ENCODE results near the gene FAM228B.
A peak's percentile ranks its signal among the peaks of the same experiment; 100 is the strongest.
"Not testable (repeated sequence)": the region's sequence is repeated elsewhere in the genome, so short reads cannot be mapped to it uniquely, and the experiment has no call there.

The FAM228B gene

GRCh38 chr2:24083567-24084385 is 39.5 kb upstream of the FAM228B start:
- Histone ChIP-seq H3K36me3 (ENCODE audit: control insufficient read depth, insufficient read depth, low read length, severe bottlenecking) (peaks cover 27% of the 10 kb centered on the region), H3K4me3 (ENCODE audit: low read length) (peak overlapping the region; percentile 91), H3K9me3 (ENCODE audit: control insufficient read depth, low read length) (no peaks in the 10 kb centered on the region), H3K27me3 (replicated peaks; ENCODE audit: control insufficient read depth, insufficient read depth, low read length) (no peaks in the 10 kb centered on the region), H3K9ac (ENCODE audit: low read length) (peak overlapping the region; percentile 94), H3K4me1 (ENCODE audit: control insufficient read depth, insufficient read depth, low read length) (peaks cover 21% of the 10 kb centered on the region)
- DNase-seq (ENCODE audit: low read depth) = peak; percentile 81

- peak within 1 kb of the TSS; percentile 91 for H3K4me3 ChIP-seq (ENCODE audit: low read length)
- H3K4me1 ChIP-seq (ENCODE audit: control insufficient read depth, insufficient read depth, low read length) = peaks cover 26% of the 10 kb centered on the region
- peak; percentile 96 for DNase-seq (ENCODE audit: low read depth)
- H3K27me3 ChIP-seq (replicated peaks; ENCODE audit: control insufficient read depth, insufficient read depth, low read length) = no peaks in the 10 kb centered on the region
- H3K36me3 ChIP-seq (ENCODE audit: control insufficient read depth, insufficient read depth, low read length, severe bottlenecking) = peaks cover 18% of the 10 kb centered on the region
- H3K9me3 ChIP-seq (ENCODE audit: control insufficient read depth, low read length) = no peaks in the 10 kb centered on the region
- H3K9ac ChIP-seq (ENCODE audit: low read length) = peak within 1 kb of the TSS; percentile 94
Observed at GRCh38 chr2:24084386-24085199, 38.7 kb upstream of the FAM228B start, which contains the start of gene TP53I3. TP53I3 (minus strand) TSS chr2:24084834; CDS start chr2:24084326, 508 bp downstream.

DNA sequence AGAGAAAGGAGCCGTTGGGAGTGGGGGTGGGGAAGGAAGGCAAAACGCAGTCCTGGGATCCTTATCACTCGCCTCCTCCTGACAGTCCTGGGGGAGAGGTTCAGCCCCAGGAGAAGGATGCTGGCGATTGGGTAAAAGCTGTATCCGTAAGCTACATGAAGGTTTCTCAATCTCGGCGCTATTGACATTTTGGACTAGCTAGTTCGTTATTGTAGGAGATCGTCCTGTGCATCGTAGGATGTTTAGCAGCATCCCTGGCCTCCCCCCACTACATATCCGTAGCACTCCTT is 38.1 kb upstream of the FAM228B start:
- H3K9ac ChIP-seq (ENCODE audit: low read length) = peak overlapping the region; percentile 94
- H3K9me3 ChIP-seq (ENCODE audit: control insufficient read depth, low read length) = no peaks in the 10 kb centered on the region
- peak overlapping the region; percentile 91 for H3K4me3 ChIP-seq (ENCODE audit: low read length)
- DNase-seq (ENCODE audit: low read depth) = no peak
- peaks cover 16% of the 10 kb centered on the region for H3K36me3 ChIP-seq (ENCODE audit: control insufficient read depth, insufficient read depth, low read length, severe bottlenecking)
- H3K27me3 ChIP-seq (replicated peaks; ENCODE audit: control insufficient read depth, insufficient read depth, low read length) = no peaks in the 10 kb centered on the region
- peaks cover 26% of the 10 kb centered on the region for H3K4me1 ChIP-seq (ENCODE audit: control insufficient read depth, insufficient read depth, low read length)

GRCh38 chr2:24086241-24086640 is 37.0 kb upstream of the FAM228B start:
- H3K27me3 ChIP-seq (replicated peaks; ENCODE audit: control insufficient read depth, insufficient read depth, low read length) = no peaks in the 10 kb centered on the region
- no peaks in the 10 kb centered on the region for H3K9me3 ChIP-seq (ENCODE audit: control insufficient read depth, low read length)
- H3K36me3 ChIP-seq (ENCODE audit: control insufficient read depth, insufficient read depth, low read length, severe bottlenecking) = peaks cover 14% of the 10 kb centered on the region
- H3K9ac ChIP-seq (ENCODE audit: low read length) = no peak overlapping the region
- H3K4me3 ChIP-seq (ENCODE audit: low read length) = no peak overlapping the region
- H3K4me1 ChIP-seq (ENCODE audit: control insufficient read depth, insufficient read depth, low read length) = peaks cover 26% of the 10 kb centered on the region
- no peak for DNase-seq (ENCODE audit: low read depth)

- DNase-seq (ENCODE audit: low read depth) = no peak
- H3K9me3 ChIP-seq (ENCODE audit: control insufficient read depth, low read length) = no peaks in the 10 kb centered on the region
- no peak overlapping the region for H3K9ac ChIP-seq (ENCODE audit: low read length)
- H3K36me3 ChIP-seq (ENCODE audit: control insufficient read depth, insufficient read depth, low read length, severe bottlenecking) = peaks cover 10% of the 10 kb centered on the region
- H3K4me3 ChIP-seq (ENCODE audit: low read length) = no peak overlapping the region
- H3K4me1 ChIP-seq (ENCODE audit: control insufficient read depth, insufficient read depth, low read length) = peaks cover 26% of the 10 kb centered on the region
- H3K27me3 ChIP-seq (replicated peaks; ENCODE audit: control insufficient read depth, insufficient read depth, low read length) = no peaks in the 10 kb centered on the region
Observed at GRCh38 chr2:24087032-24087431, 36.2 kb upstream of the FAM228B start.

- Histone ChIP-seq H3K36me3 (ENCODE audit: control insufficient read depth, insufficient read depth, low read length, severe bottlenecking) (no peaks in the 10 kb centered on the region), H3K9ac (ENCODE audit: low read length) (no peak overlapping the region), H3K27me3 (replicated peaks; ENCODE audit: control insufficient read depth, insufficient read depth, low read length) (no peaks in the 10 kb centered on the region), H3K4me1 (ENCODE audit: control insufficient read depth, insufficient read depth, low read length) (peaks cover 16% of the 10 kb centered on the region), H3K4me3 (ENCODE audit: low read length) (no peak overlapping the region), H3K9me3 (ENCODE audit: control insufficient read depth, low read length) (no peaks in the 10 kb centered on the region)
- DNase-seq (ENCODE audit: low read depth) = peak; percentile 31
Observed at GRCh38 chr2:24088821-24089359, 34.4 kb upstream of the FAM228B start.

- H3K27me3 ChIP-seq (replicated peaks; ENCODE audit: control insufficient read depth, insufficient read depth, low read length); H3K9me3 ChIP-seq (ENCODE audit: control insufficient read depth, low read length); H3K4me1 ChIP-seq (ENCODE audit: control insufficient read depth, insufficient read depth, low read length); H3K36me3 ChIP-seq (ENCODE audit: control insufficient read depth, insufficient read depth, low read length, severe bottlenecking); H3K4me3 ChIP-seq (ENCODE audit: low read length); DNase-seq (ENCODE audit: low read depth); H3K9ac ChIP-seq (ENCODE audit: low read length): not testable (repeated sequence)
Observed at GRCh38 chr2:24093270-24093669, 30.0 kb upstream of the FAM228B start.

GRCh38 chr2:24095171-24095677 is 28.0 kb upstream of the FAM228B start:
- H3K4me1 ChIP-seq (ENCODE audit: control insufficient read depth, insufficient read depth, low read length); DNase-seq (ENCODE audit: low read depth); H3K27me3 ChIP-seq (replicated peaks; ENCODE audit: control insufficient read depth, insufficient read depth, low read length); H3K9me3 ChIP-seq (ENCODE audit: control insufficient read depth, low read length); H3K36me3 ChIP-seq (ENCODE audit: control insufficient read depth, insufficient read depth, low read length, severe bottlenecking); H3K4me3 ChIP-seq (ENCODE audit: low read length); H3K9ac ChIP-seq (ENCODE audit: low read length): not testable (repeated sequence)

GRCh38 chr2:24100732-24101131 is 22.5 kb upstream of the FAM228B start:
- H3K4me1 ChIP-seq (ENCODE audit: control insufficient read depth, insufficient read depth, low read length); H3K36me3 ChIP-seq (ENCODE audit: control insufficient read depth, insufficient read depth, low read length, severe bottlenecking); H3K4me3 ChIP-seq (ENCODE audit: low read length); DNase-seq (ENCODE audit: low read depth); H3K27me3 ChIP-seq (replicated peaks; ENCODE audit: control insufficient read depth, insufficient read depth, low read length); H3K9me3 ChIP-seq (ENCODE audit: control insufficient read depth, low read length); H3K9ac ChIP-seq (ENCODE audit: low read length): not testable (repeated sequence)

DNA sequence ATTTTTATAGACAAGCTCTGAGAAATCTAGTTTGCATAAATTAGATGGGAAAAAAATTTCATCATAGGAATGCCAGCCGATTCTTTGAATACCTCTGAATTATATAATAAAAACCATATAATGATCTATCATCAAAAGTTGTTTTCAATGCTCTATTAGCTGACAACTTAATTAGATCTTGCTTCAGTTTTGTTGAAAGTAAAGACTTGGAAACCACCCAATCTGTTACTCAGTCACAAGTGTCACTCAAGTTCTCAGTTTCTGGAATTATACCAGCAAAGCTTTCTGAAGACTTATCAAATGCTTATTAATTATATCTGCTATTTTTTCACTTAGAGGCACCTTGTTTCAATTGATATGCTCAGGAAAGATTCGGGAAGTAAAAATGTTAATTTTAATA is 21.3 kb upstream of the FAM228B start:
- no peak overlapping the region for H3K4me3 ChIP-seq (ENCODE audit: low read length)
- H3K4me1 ChIP-seq (ENCODE audit: control insufficient read depth, insufficient read depth, low read length) = peaks cover 3% of the 10 kb centered on the region
- no peak overlapping the region for H3K9ac ChIP-seq (ENCODE audit: low read length)
- H3K36me3 ChIP-seq (ENCODE audit: control insufficient read depth, insufficient read depth, low read length, severe bottlenecking) = no peaks in the 10 kb centered on the region
- H3K9me3 ChIP-seq (ENCODE audit: control insufficient read depth, low read length) = peaks cover 3% of the 10 kb centered on the region
- no peak for DNase-seq (ENCODE audit: low read depth)
- H3K27me3 ChIP-seq (replicated peaks; ENCODE audit: control insufficient read depth, insufficient read depth, low read length) = no peaks in the 10 kb centered on the region

GRCh38 chr2:24102677-24103076 is 20.6 kb upstream of the FAM228B start:
- H3K36me3 ChIP-seq (ENCODE audit: control insufficient read depth, insufficient read depth, low read length, severe bottlenecking) = no peaks in the 10 kb centered on the region
- no peak overlapping the region for H3K9ac ChIP-seq (ENCODE audit: low read length)
- H3K9me3 ChIP-seq (ENCODE audit: control insufficient read depth, low read length) = peaks cover 3% of the 10 kb centered on the region
- H3K27me3 ChIP-seq (replicated peaks; ENCODE audit: control insufficient read depth, insufficient read depth, low read length) = no peaks in the 10 kb centered on the region
- H3K4me3 ChIP-seq (ENCODE audit: low read length) = no peak overlapping the region
- H3K4me1 ChIP-seq (ENCODE audit: control insufficient read depth, insufficient read depth, low read length) = peaks cover 3% of the 10 kb centered on the region
- DNase-seq (ENCODE audit: low read depth) = no peak

All from adipocyte (in vitro differentiated cells).